ENCODE results near the gene ENAH.
"Not testable (repeated sequence)": the region's sequence is repeated elsewhere in the genome, so short reads cannot be mapped to it uniquely, and the experiment has no call there.

The ENAH gene

DNA sequence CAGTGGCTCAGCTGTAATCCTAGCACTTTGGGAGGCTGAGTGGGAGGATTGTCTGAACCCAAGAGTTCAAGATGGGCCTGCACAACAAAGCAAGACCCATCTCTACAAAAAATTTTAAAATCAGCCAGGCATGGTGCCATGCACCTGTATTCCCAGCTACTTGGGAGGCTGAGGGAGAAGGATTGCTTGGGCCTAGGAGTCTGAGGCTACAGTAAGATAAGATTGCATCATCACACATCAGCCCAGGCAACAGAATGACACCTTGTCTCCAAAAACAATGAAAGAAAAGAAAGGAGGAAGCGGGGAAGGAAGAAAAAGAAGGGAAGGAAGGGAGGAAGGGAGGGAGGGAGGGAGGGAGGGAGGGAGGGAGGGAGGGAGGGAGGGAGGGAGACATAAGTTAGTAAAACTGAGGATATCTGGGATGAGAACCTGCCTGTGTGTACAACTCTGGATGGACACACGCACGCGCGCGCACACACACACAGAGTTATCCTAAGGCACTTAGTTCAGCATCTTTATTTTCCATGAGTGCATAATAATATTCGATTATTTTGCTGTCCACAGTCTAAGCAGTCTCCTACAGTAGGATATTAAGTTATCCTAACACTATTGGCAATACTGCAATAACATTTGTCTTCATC lies 132.2 kb downstream of the ENAH start:
- DNase-seq = no peak

GRCh38 chr1:225519166-225519863 lies 133.6 kb downstream of the ENAH start:
- DNase-seq = no peak

DNA sequence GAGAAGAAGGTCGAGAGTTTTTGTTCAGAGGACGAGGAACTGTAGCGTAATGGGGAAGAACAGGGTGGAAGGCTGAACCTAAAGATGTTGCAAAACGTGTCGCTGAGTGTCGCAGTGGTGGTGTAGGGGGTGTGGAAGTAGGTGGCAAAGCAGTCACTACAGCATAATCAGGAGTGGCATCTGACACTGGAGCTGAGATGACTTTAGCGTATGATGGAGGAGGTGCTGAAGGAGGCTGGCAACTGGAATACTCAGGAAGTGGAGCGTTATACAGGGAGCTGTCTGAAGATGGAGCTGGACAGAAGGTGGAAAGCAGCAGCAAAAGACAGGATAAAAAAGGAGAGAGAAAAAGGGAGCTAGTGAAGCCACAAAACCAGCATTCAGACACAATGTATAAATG lies 135.2 kb downstream of the ENAH start:
- no peak for DNase-seq

- no peak for DNase-seq
These were observed 135.7 kb downstream of the ENAH start for GRCh38 chr1:225517221-225517620.

DNA sequence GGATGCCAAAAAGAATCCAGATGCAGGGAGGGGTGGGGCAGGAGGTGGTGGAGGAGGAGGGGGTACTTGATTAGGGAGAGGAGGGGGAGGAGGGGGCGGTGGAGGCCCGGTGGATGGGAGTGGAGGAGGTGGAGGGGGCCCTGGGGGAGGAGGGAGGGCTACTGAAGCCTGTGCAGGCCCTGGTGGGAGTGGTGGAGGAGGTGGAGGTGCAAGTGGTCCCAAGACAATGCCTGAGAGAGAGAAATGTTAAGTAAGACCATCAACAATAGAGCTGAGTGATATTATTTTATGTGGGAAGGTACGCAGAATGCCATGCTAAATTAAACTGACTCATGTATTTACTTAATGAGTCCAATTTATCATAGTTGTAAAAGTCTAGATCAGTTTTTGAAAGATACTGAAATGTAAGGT lies 138.2 kb downstream of the ENAH start:
- DNase-seq = no peak

DNA sequence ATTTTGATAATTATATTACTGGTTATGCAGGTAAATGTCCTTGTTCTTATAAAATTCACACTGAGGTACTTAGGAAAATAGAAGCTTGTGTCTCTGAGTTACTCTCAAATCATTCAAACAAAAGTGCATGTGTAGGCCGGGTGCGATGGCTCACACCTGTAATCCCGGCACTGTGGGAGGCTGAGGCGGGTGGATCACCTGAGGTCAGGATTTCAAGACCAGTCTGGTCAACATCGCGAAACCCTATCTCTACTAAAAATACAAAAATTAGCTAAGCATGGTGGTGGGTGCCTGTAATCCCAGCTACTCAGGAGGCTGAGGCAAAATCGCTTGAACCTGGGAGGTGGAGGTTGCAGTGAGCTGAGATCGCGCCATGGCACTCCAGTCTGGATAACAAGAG lies 139.3 kb downstream of the ENAH start:
- DNase-seq = not testable (repeated sequence)

DNA sequence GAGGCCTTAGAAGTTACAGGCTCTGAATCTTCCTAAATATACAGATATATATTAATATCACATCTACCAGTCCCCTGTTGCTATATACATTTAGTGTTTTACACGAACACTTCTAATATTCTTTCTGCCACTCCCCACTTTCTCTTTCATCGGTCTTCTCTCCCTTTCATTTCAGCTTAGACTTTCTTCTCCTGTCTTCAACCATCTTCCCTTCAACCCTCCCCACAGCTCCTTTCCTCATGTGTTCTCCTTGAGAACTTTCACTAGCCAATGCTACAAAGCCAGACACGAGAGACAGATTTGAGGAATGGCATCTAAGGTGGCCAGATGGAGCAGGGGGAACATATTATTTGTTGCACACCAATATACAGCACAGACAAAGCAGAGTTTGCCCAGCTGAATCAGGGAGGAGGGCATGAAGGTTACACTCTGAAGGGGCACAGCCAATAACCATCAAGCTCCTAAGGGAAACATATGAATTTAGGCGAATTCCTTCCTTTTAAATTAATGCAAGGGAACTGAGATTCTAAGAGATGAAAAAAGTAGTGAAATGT lies 141.0 kb downstream of the ENAH start:
- DNase-seq = no peak

DNA sequence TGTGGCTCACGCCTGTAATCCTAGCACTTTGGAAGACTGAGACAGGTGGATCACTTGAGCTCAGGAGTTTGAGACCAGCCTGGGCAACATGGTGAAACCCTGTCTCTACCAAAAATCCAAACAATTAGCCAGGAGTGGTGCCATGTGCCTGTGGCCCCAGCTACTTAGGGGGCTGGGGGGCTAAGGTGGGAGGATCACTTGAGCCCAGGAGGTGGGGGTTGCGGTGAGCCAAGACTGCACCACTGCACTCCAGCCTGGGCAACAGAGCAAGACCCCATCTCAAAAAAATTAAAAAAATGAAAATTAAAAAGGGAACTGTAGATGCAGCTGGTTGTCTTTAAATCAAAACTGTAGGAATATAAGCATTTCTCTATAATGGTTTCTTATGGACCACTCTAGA lies 142.2 kb downstream of the ENAH start:
- not testable (repeated sequence) for DNase-seq

DNA sequence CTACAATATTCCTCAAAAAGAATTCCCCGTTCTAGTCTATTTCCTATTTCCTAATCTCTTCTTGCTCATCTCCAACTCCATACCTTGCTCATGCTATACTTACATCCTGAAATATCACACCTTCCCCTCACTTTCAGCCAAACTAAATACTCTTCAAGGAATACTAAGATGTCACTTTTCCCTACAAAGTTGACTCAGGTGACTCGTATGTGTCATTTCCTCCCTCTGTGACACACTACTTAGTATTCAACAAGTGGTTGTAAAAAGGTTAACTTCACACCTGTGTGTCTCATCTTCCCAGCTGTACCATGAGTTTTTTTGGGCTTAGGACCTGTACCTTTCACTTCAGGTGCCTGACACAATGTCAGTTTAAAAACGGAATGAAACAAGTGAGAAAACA lies 143.2 kb downstream of the ENAH start:
- DNase-seq = no peak

GRCh38 chr1:225509376-225509707 lies 143.6 kb downstream of the ENAH start:
- no peak for DNase-seq

DNA sequence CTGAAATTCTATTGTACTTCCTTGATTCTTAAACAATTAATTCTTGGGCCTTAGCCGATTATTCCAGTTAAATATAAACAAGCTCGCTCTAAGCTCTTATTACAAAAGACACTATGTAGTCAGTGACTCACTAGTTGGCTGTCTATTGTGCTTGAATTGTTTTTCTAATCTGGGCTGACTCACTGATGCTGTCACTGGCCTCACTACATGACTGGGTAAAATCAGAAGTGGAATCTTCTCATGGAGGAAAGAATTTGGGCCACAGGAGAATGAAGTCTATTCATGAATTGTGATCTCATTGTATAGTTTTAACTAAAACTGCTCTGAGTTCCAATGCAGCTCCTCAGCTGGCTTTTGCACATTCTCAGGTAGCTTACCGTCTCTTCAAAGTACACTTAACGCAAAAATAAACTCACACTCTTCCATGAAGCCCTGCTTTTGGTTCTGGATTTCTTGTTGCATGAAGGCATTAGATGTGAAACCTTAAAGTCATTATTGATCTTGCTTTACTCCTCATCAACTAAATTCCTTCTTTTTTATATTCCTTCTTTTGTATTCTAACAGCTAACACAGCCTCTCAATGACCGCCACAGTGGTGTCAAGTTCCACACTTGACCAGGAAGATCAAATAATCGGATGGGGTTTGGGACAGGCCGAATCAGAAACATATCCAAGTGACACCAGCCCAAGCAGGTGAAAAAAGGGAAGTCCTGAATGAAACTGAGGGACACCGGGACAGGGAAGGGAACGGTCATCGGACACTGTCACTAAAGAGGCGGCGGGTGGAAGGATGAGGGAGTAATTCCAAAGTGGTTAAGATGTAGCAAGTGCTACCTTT lies 144.2 kb downstream of the ENAH start:
- DNase-seq = no peak

- no peak for DNase-seq
These were observed 146.2 kb downstream of the ENAH start for GRCh38 chr1:225506727-225507126.

- DNase-seq = no peak
These were observed 148.1 kb downstream of the ENAH start for GRCh38 chr1:225504776-225505175.

GRCh38 chr1:225500624-225501192 lies 152.2 kb downstream of the ENAH start:
- DNase-seq = no peak

DNA sequence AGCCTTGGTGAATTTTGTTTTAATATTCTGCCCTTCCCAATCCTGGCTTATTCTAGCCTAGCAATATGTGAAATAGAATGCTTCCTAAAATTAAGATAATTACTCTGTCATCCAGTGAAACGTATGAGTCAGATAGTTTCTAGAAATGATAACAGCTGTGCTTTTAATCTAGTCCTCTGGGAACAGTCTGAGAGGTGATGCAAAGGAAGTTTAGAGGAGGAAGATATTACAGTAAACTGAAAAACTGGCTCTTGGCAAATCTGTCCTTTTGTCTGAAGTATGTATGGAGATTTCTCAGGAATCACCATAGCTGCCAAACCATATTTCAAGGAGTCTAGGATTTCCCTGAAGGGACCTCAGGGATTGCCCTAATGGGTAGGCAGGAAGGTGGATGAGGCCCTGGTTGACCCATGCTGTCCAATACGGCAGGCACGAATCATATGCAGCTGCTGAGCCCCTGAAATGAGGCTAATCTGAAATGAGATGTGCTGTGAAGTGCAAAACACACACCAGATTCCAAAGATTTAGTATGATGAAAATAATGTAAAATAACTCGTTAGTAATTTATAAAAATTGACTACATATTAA lies 154.3 kb downstream of the ENAH start:
- DNase-seq = no peak

DNA sequence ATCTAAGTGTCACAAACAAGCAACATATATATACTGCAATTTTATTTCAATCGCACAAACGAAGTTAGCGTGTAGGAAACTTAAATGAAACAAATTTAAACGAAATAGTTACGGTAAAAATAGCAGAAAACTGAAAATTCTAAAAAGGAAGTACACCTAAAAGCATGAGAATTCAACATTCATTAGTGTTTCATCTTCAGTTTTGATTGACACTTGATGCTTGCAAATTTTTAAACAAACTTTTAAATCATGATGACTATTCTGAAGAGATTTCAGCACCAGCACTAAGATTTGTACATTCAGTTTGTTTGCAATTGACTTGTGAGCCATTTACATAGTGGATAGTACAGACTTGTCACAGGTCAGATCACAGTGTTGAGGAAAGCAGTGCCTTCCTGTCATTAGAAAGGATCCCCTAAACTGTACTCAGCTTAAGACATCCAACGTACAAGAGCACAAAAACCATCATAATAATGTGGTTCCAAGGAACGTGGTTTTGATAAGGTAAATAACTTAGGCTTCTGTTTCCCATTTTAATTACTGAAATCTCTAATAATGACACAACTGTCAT lies 158.0 kb downstream of the ENAH start:
- no peak for DNase-seq

DNA sequence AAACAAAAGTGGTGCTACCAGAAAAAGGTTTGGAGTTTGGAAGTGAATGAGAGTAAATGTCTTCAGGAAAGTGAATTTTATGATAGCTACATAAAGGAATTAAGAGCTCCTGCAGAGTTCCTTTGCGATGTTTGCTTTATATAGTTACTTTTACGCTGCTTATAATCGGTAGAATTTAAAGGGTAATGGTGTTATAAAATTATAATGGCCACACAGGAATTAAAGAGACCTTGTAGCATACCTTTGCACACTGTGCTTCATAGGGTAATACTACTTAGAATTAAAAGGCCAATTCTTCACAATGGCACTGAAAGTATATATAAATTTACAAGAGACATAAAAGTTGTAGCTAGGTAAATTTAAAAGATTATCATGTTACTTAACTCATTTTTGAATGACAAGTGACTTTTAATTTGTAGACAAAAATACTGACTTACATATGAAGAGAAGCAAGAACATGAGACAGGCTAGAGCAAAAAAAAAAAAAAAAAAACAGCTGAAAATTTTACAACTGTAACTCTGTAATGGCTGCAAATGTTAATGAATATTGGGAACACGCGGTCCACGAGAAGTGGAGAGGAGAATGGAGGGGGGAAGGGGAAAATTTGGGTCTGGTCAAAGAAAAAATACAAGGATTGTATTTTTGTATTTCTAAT lies 159.2 kb downstream of the ENAH start:
- DNase-seq = no peak

DNA sequence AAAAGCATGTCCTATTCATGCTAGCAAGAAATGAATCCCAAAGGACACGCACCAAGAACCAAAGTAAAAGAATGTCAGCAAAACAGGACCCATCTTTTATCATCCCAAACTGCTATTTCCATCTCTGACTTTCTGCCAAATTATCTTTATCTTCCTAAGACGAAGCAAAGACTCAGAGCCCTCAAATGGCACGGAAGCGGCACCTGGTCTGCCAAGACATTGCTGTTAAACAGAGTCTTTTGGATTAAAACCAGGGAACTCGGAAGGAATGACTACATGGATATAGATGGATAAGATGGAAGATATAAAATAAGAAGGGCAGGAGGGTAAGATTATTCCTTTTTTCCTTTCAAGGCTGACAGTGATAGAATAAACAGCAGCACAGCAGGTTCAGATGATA lies 164.2 kb downstream of the ENAH start:
- DNase-seq = no peak

GRCh38 chr1:225486856-225487255 lies 166.1 kb downstream of the ENAH start:
- no peak for DNase-seq

DNA sequence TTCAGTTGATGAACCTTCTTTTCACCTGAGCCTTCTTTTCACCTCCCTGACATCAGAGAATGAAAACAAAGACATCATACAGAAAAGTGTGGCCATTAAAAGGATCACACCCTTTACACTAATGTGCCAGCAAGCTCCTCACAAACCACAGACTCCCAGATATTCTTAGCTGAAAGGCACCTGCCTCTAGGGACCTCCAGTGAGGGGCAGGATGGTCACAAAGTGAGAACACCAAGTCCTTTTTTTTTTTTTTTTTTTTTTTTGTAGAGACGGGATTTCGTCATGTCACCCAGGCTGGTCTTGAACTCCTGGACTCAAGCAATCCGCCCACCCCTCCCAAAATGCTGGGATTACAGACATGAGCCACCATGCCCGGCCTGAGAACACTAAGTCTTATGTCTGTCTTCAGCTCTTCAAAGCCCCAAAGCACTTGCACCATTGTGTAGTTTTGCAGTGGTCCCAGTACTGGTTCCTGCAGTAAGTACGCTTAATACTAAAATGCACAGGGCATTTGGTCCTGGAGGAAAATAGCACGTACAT lies 166.9 kb downstream of the ENAH start:
- DNase-seq = no peak

DNA sequence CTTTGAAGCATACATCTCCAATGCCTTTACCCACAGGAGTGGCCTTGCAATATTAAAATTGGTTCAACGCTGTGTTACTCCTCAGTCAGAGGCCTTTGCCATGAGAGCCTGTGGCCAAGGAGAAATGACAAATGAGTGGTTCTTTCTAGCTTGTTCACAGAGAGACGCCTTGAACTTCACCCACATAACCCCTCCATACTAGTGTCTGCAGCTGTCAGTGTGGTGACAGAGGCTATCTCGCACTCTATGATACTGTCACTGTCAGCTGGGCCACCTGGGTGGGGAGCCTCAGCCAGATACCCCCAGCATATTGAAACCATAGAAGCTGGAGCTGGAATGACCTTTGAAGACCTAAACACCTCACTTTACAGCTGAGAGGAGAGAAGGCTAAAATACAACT lies 167.7 kb downstream of the ENAH start:
- DNase-seq = no peak

All from activated effector memory CD4-positive, alpha-beta T cell treated with Interleukin-2 at 50 U/mL for 16 hours (primary cell).